OCI-LY7 (cell line): ENCODE measurements around the gene AIFM2. TPM values are rescaled to one million over a fixed set of nuclear protein-coding genes. Genes with fewer than 3 reads are reported as not detected.

Experiments
- BruUV-seq: library from RNA; stranded (reverse); fragments of 400-500 nt; replicated peaks from 2 replicates; lab custom pipeline; 2021; lab: Mats Ljungman, UMichigan
- CTCF ChIA-PET: fragments of 300-600 bp; sonication (Branson Sonifier 250); formaldehyde crosslinking; loops from one replicate; lab custom pipeline; 2022; ENCODE audit warnings: antibody characterized with exemption; ENCODE audit not compliant: unreplicated experiment; lab: Charles Lee
- POLR2A ChIA-PET: fragments of 300-600 bp; sonication (Branson Sonifier 250); formaldehyde crosslinking; loops from one replicate; lab custom pipeline; 2022; ENCODE audit warnings: antibody characterized with exemption; lab: Charles Lee
- DNase-seq: peaks from one replicate; pipeline ENCODE4 v3.0.0-alpha.2; 2015; ENCODE audit warnings: low spot score
- H2AFZ ChIP-seq: fragments of 200-600 bp; sonication (generic), shearing (Covaris generic); 2 replicates; pipeline ENCODE4 v1.6.1; 2014; ENCODE audit warnings: mild to moderate bottlenecking, antibody characterized with exemption, low read length, moderate library complexity
- H3K27ac ChIP-seq: fragments of 200-600 bp; sonication (generic); 2 replicates; pipeline ENCODE4 v1.5.1; 2014; ENCODE audit warnings: mixed run types, low read depth, mild to moderate bottlenecking, moderate library complexity, low read length, inconsistent platforms; ENCODE audit not compliant: poor library complexity, severe bottlenecking
- H3K36me3 ChIP-seq: fragments of 200-600 bp; sonication (generic); 2 replicates; pipeline ENCODE4 v1.6.1; 2014; ENCODE audit warnings: mild to moderate bottlenecking, antibody characterized with exemption, low read length, moderate library complexity, mixed read lengths; ENCODE audit not compliant: insufficient read depth
- H3K4me1 ChIP-seq: fragments of 200-600 bp; sonication (generic); 2 replicates; pipeline ENCODE4 v1.5.1; 2014; ENCODE audit warnings: mild to moderate bottlenecking, low read length; ENCODE audit not compliant: insufficient read depth, poor library complexity, severe bottlenecking
- H3K4me2 ChIP-seq: fragments of 200-600 bp; sonication (generic); 2 replicates; pipeline ENCODE4 v1.6.1; 2014; ENCODE audit warnings: mild to moderate bottlenecking, low read length
- H3K4me3 ChIP-seq: fragments of 200-600 bp; sonication (generic); 2 replicates; pipeline ENCODE4 v1.5.1; 2014; ENCODE audit warnings: mild to moderate bottlenecking, low read depth, low read length; ENCODE audit not compliant: poor library complexity, severe bottlenecking
- H3K79me2 ChIP-seq: fragments of 200-600 bp; sonication (generic); 2 replicates; pipeline ENCODE4 v1.6.1; 2016; ENCODE audit warnings: low read depth, mild to moderate bottlenecking, low read length, moderate library complexity, mixed read lengths; ENCODE audit not compliant: insufficient read depth
- H3K9me2 ChIP-seq: fragments of 200-600 bp; sonication (generic); 2 replicates; pipeline ENCODE4 v1.6.1; 2016; ENCODE audit warnings: mild to moderate bottlenecking, low read length, mixed read lengths; ENCODE audit not compliant: insufficient read depth
- H3K9me3 ChIP-seq: fragments of 200-600 bp; sonication (generic); 2 replicates; pipeline ENCODE4 v1.6.1; 2014; ENCODE audit warnings: mild to moderate bottlenecking, mixed run types, low read length, mixed read lengths
- H4K20me1 ChIP-seq: fragments of 200-600 bp; sonication (generic); 2 replicates; pipeline ENCODE4 v1.6.1; 2014; ENCODE audit warnings: mild to moderate bottlenecking, antibody characterized with exemption, low read length, moderate library complexity, mixed read lengths; ENCODE audit not compliant: insufficient read depth
- CTCF ChIP-seq: fragments of 200-600 bp; sonication (generic); conservative IDR thresholded peaks from 2 replicates; pipeline ENCODE4 v1.5.1; 2014; ENCODE audit warnings: mild to moderate bottlenecking, antibody characterized with exemption, low read length, moderate library complexity, mixed read lengths
- EZH2phosphoT487 ChIP-seq: fragments of 200-600 bp; sonication (generic); IDR thresholded peaks from 2 replicates; pipeline ENCODE4 v1.6.1; 2018; ENCODE audit warnings: low read depth, borderline replicate concordance, mild to moderate bottlenecking, mixed run types, antibody characterized with exemption, low read length, moderate library complexity, mixed read lengths
- intact Hi-C: fragments of 100-400 bp; cut with micrococcal nuclease; formaldehyde crosslinking; loops from one replicate; pipeline ENCODE4 v1.10.0; 2022; ENCODE audit not compliant: unreplicated experiment
- total RNA-seq, 2 experiments: library from RNA; depleted of rRNA in 1 of 2; stranded (reverse); fragments of >200 nt in 1 of 2; shearing (Covaris generic) in 1 of 2; gene quantifications; 2 replicates each; pipeline ENCODE4 v1.2.3, GENCODE V29; 2014 to 2022

Gene AIFM2
- total RNA-seq, 2 experiments from 2014 or later, result 1.7 to 2.6 TPM

GRCh38 chr10:70146489-70147258 is 14.0 kb upstream of the AIFM2 start, which contains the start of gene TYSND1:
TSS of gene TYSND1 (minus strand) at chr10:70146700. CDS start at chr10:70146586, 114 bp downstream.
- intact Hi-C loops, result loop anchor here (1.0 to 10.0 kb wide), 2 partner anchors 24 to 218 kb away; partner anchors contain the start of gene SAR1A
- H3K27ac ChIP-seq, result peak within 1 kb of the TSS; percentile 78
- peaks cover 17% of the 10 kb centered on the region for H3K4me1 ChIP-seq
- DNase-seq, result peak; percentile 99
- ChIA-PET POLR2A (interaction anchor here (0.6 to 1.7 kb wide), 15 partner anchors 10 to 290 kb away, joined by 3 to 12 read pairs (median 4); partner anchors contain the start of genes EIF4EBP2 and SAR1A), CTCF (interaction anchor here (0.6 to 1.6 kb wide), 8 partner anchors 11 to 233 kb away, joined by 3 to 10 read pairs (median 4); partner anchors contain the start of gene SAR1A)
- H4K20me1 ChIP-seq, result no peaks in the 10 kb centered on the region
- peak within 1 kb of the TSS; percentile 90 for H3K4me2 ChIP-seq
- H3K9me3 ChIP-seq, result no peaks in the 10 kb centered on the region
- H3K9me2 ChIP-seq, result no peaks in the 10 kb centered on the region
- H3K4me3 ChIP-seq, result peak within 1 kb of the TSS; percentile 76
- BruUV-seq, result TSS peak; percentile 88
- H3K36me3 ChIP-seq, result peaks cover 36% of the 10 kb centered on the region
- H2AFZ ChIP-seq, result peak within 1 kb of the TSS; percentile 47
- H3K79me2 ChIP-seq, result no peaks in the 10 kb centered on the region; the same call in 1 of the 2 replicates
- TF ChIP-seq EZH2phosphoT487 (no peak), CTCF (peak; percentile 84)

GRCh38 chr10:70145666-70146488 is 13.3 kb upstream of the AIFM2 start:
- Histone ChIP-seq H2AFZ (peak overlapping the region; percentile 27), H3K9me3 (no peaks in the 10 kb centered on the region), H3K9me2 (no peaks in the 10 kb centered on the region), H3K36me3 (peaks cover 28% of the 10 kb centered on the region), H3K4me3 (peak overlapping the region; percentile 76), H3K79me2 (no peaks in the 10 kb centered on the region; the same call in 1 of the 2 replicates), H3K4me1 (peaks cover 17% of the 10 kb centered on the region), H3K4me2 (peak overlapping the region; percentile 90), H3K27ac (peak overlapping the region; percentile 78), H4K20me1 (no peaks in the 10 kb centered on the region)
- intact Hi-C loops, result loop anchor here (1.0 to 10.0 kb wide), 2 partner anchors 24 to 219 kb away; partner anchors contain the start of gene SAR1A
- CTCF ChIA-PET, result interaction anchor here (0.7 to 1.6 kb wide), 6 partner anchors 11 to 234 kb away, joined by 3 to 10 read pairs (median 5); no protein-coding TSS in a partner anchor
- peak; percentile 69 for TF ChIP-seq CTCF
- TF ChIP-seq EZH2phosphoT487, result no peak
- BruUV-seq, result no TSS peak
- DNase-seq, result peak; percentile 84
- POLR2A ChIA-PET, result interaction anchor here (0.6 to 1.7 kb wide), 15 partner anchors 11 to 291 kb away, joined by 3 to 12 read pairs (median 4); partner anchors contain the start of genes EIF4EBP2 and SAR1A
